ENCODE data around the gene ZNF318. TPM values are rescaled to one million over a fixed set of nuclear protein-coding genes. Genes with fewer than 3 reads are reported as not detected.

Gene ZNF318
- total and polyA plus RNA-seq, 10 of the 15 experiments (the other 5 are each of a cell fraction or from before 2014, with no cell fraction given) = 3.4 to 79.8 (median 13.7) TPM

- TF ChIP-seq SMAD1 (IDR thresholded peaks at IDR 0.05; ENCODE audit: low read depth, partially characterized antibody) (no peak), HDAC6 (IDR thresholded peaks at IDR 0.05; ENCODE audit: unreplicated experiment) (no peak), ATF2 (IDR thresholded peaks at IDR 0.05; ENCODE audit: low read length) (no peak), WRNIP1 (IDR thresholded peaks at IDR 0.05; ENCODE audit: borderline replicate concordance, low read depth, low read length) (no peak), SKIL (IDR thresholded peaks at IDR 0.05; ENCODE audit: low read depth, poor library complexity, severe bottlenecking) (no peak), FOXM1 (IDR thresholded peaks at IDR 0.05; ENCODE audit: low read depth, low read length) (no peak), ZBTB11 (CRISPR knock-in tag; IDR thresholded peaks at IDR 0.05) (no peak), IKZF2 (IDR thresholded peaks at IDR 0.05) (no peak), TARDBP (IDR thresholded peaks at IDR 0.05; ENCODE audit: borderline replicate concordance) (no peak), TCF12 (IDR thresholded peaks at IDR 0.05; ENCODE audit: low read depth, low read length) (no peak)
Measured at GRCh38 chr6:43287717-43288679, 81.4 kb downstream of the ZNF318 start (continued).
